K562 (cell line): ENCODE data around the gene RPL26. TPM values are rescaled to one million over a fixed set of nuclear protein-coding genes. Genes with fewer than 3 reads are reported as not detected.

Experiments used
- ATAC-seq: fragments of 200-7000 bp; cut with Tn5 transposase; 3 replicates; pipeline ENCODE4 v1.9.1; 2020; ENCODE audit warnings: moderate library complexity
- BruUV-seq: library from RNA; stranded (reverse); fragments of 400-500 nt; replicated peaks from 2 replicates; lab custom pipeline; 2021; lab: Mats Ljungman, UMichigan
- CTCF ChIA-PET: fragments of 300-600 bp; formaldehyde crosslinking; extraction: SDS; loops from one replicate; lab custom pipeline; 2021; ENCODE audit warnings: low intra/inter-chr PET ratio; lab: Yijun Ruan, JAX
- POLR2A ChIA-PET: fragments of 300-600, 350-650 bp; sonication (Branson Sonifier 250); formaldehyde crosslinking; extraction: SDS; loops from one replicate; lab custom pipeline; 2021; ENCODE audit warnings: antibody characterized with exemption, inconsistent platforms; lab: Yijun Ruan, JAX
- DNase-seq, 4 experiments: peaks; one replicate each; pipeline versions ENCODE4 v3.0.0 to v3.0.0-alpha.2; 2011 to 2018; ENCODE audit warnings: low spot score in 3 of 4, mixed read lengths in 3 of 4; ENCODE audit errors: extremely low read depth in 1 of 4
- FAIRE-seq: peaks from 2 replicates; lab custom pipeline; 2011; peaks lifted over from hg19 to GRCh38; lab: Jason Lieb, UNC
- H2AFZ ChIP-seq: 2 replicates; pipeline ENCODE4 v1.6.0; 2011; ENCODE audit warnings: low read depth, low read length, control low read depth, inconsistent platforms
- H3K27ac ChIP-seq: fragments of 200-600 bp; 3 replicates; pipeline ENCODE4 v1.8.0; 2011; ENCODE audit warnings: low read depth, mild to moderate bottlenecking, control low read depth, inconsistent platforms, low read length, moderate library complexity, mixed read lengths; ENCODE audit errors: extremely low read depth
- H3K27me3 ChIP-seq, 2 experiments: fragments of 300-600 bp in 1 of 2; 2 replicates in 1 of 2; 3 replicates in 1 of 2; pipeline versions ENCODE4 v1.6.0 to v1.8.0; 2011; ENCODE audit warnings: inconsistent platforms in 2 of 2, low read length in 2 of 2, mild to moderate bottlenecking in 1 of 2, mixed read lengths in 1 of 2, moderate library complexity in 1 of 2; ENCODE audit not compliant: control insufficient read depth in 2 of 2, insufficient read depth in 2 of 2
- H3K36me3 ChIP-seq: fragments of 300-600 bp; 3 replicates; pipeline ENCODE4 v1.8.0; 2011; ENCODE audit warnings: mild to moderate bottlenecking, low read length, inconsistent platforms; ENCODE audit not compliant: control insufficient read depth, insufficient read depth
- H3K4me1 ChIP-seq, 2 experiments: fragments of 200-600 bp in 1 of 2; replicated peaks in 1 of 2; 2 replicates in 1 of 2; 3 replicates in 1 of 2; pipeline versions ENCODE4 v1.5.1 to v1.8.0; 2011; ENCODE audit warnings: inconsistent platforms in 2 of 2, low read length in 2 of 2, mild to moderate bottlenecking in 1 of 2, mixed read lengths in 1 of 2, moderate library complexity in 1 of 2; ENCODE audit not compliant: control insufficient read depth in 2 of 2, insufficient read depth in 2 of 2
- H3K4me2 ChIP-seq: 2 replicates; pipeline ENCODE4 v1.6.1; 2011; ENCODE audit warnings: low read length, control low read depth, inconsistent platforms, mixed read lengths; ENCODE audit not compliant: insufficient read depth
- H3K4me3 ChIP-seq: fragments of 200-600 bp; sonication (generic), shearing (Covaris generic); 2 replicates; pipeline ENCODE4 v1.5.1; 2016; ENCODE audit warnings: control low read depth, inconsistent platforms
- H3K79me2 ChIP-seq: fragments of 200-600 bp; 3 replicates; pipeline ENCODE4 v1.8.0; 2011; ENCODE audit warnings: low read length, inconsistent platforms; ENCODE audit not compliant: control insufficient read depth, insufficient read depth
- H3K9ac ChIP-seq, 2 experiments: 2 replicates each; pipeline versions ENCODE4 v1.6.0 to v1.6.1; 2011; ENCODE audit warnings: low read depth in 2 of 2, low read length in 2 of 2, control low read depth in 1 of 2, inconsistent platforms in 1 of 2, mild to moderate bottlenecking in 1 of 2, mixed read lengths in 1 of 2; ENCODE audit not compliant: insufficient read depth in 1 of 2
- H3K9me1 ChIP-seq: one replicate; pipeline ENCODE4 v1.6.0; 2011; ENCODE audit warnings: inconsistent platforms, mild to moderate bottlenecking, low read length, moderate library complexity; ENCODE audit not compliant: control insufficient read depth, insufficient read depth
- H3K9me3 ChIP-seq: replicated peaks from 2 replicates; pipeline ENCODE4 v1.5.1; 2011; ENCODE audit warnings: low read depth, low read length, inconsistent platforms; ENCODE audit not compliant: control insufficient read depth, insufficient read depth
- H4K20me1 ChIP-seq: replicated peaks from 2 replicates; pipeline ENCODE4 v1.6.1; 2011; ENCODE audit warnings: low read length, inconsistent platforms, mixed read lengths; ENCODE audit not compliant: control insufficient read depth, insufficient read depth
- BDP1 ChIP-seq: IDR thresholded peaks from 3 replicates; pipeline ENCODE4 v1.6.1; 2011; ENCODE audit not compliant: insufficient read length, insufficient read depth
- CBX2 ChIP-seq: fragments of 200-600 bp; sonication (generic); IDR thresholded peaks from one replicate; pipeline ENCODE4 v1.6.1; 2012; ENCODE audit warnings: mild to moderate bottlenecking, low read length, inconsistent platforms; ENCODE audit not compliant: insufficient read depth, poor library complexity, severe bottlenecking
- HMG20B ChIP-seq: fragments of 250-450 bp; sonication (Bioruptor Pico); IDR thresholded peaks from 2 replicates; pipeline ENCODE4 v1.5.0; 2021; ENCODE audit warnings: mild to moderate bottlenecking
- NELFE ChIP-seq: IDR thresholded peaks from 2 replicates; pipeline ENCODE4 v1.6.1; 2011; ENCODE audit warnings: mild to moderate bottlenecking; ENCODE audit not compliant: insufficient read depth, insufficient read length
- PREB ChIP-seq: sonication (generic); formaldehyde crosslinking; IDR thresholded peaks from 2 replicates; pipeline ENCODE4 v1.8.1; 2023; ENCODE audit warnings: mild to moderate bottlenecking, missing genetic modification reagents
- RFX1 ChIP-seq: fragments of 450-650 bp; IDR thresholded peaks from 2 replicates; pipeline ENCODE4 v1.6.1; 2016; ENCODE audit warnings: mild to moderate bottlenecking, moderate library complexity
- STAT5B ChIP-seq: fragments of 250-450 bp; sonication (Bioruptor Pico); IDR thresholded peaks from 2 replicates; pipeline ENCODE4 v1.8.0; 2021; ENCODE audit warnings: mild to moderate bottlenecking, inconsistent platforms
- ZFP91 ChIP-seq: sonication (generic); formaldehyde crosslinking; IDR thresholded peaks from 2 replicates; pipeline ENCODE4 v1.8.0; 2022; ENCODE audit warnings: mild to moderate bottlenecking, missing genetic modification reagents
- ZNF253 ChIP-seq: fragments of 250-450 bp; sonication (Bioruptor Pico); conservative IDR thresholded peaks from 2 replicates; pipeline ENCODE4 v1.6.1; 2021; ENCODE audit warnings: mild to moderate bottlenecking
- ZNF316 ChIP-seq: fragments of 450-650 bp; IDR thresholded peaks from 2 replicates; pipeline ENCODE4 v1.6.1; 2016
- ZNF445 ChIP-seq: fragments of 250-450 bp; sonication (Bioruptor Pico); IDR thresholded peaks from 2 replicates; pipeline ENCODE4 v1.4.0; 2020; ENCODE audit warnings: low read depth, mild to moderate bottlenecking, moderate library complexity
- ZZZ3 ChIP-seq: fragments of 450-650 bp; IDR thresholded peaks from 2 replicates; pipeline ENCODE4 v1.6.1; 2016; ENCODE audit warnings: antibody characterized with exemption, mild to moderate bottlenecking, moderate library complexity
- WGBS: fragments of 100-300 bp; shearing (Covaris generic); methylation state at CpG from one replicate; pipeline ENCODE4 v1.1.6; 2016; ENCODE audit warnings: low coverage, mixed read lengths; ENCODE audit not compliant: insufficient coverage; ENCODE audit errors: missing lambda C conversion rate; 5-methylcytosine and 5-hydroxymethylcytosine counted together
- in situ Hi-C: fragments of 300-500 bp; cut with MboI; formaldehyde crosslinking; loops from 4 replicates; pipeline ENCODE4 v1.15.0; 2018; ENCODE audit warnings: inconsistent platforms, mixed read lengths
- intact Hi-C: fragments of 100-400 bp; cut with micrococcal nuclease; formaldehyde crosslinking; loops from 2 replicates; pipeline ENCODE4 v1.14.2; 2022
- polyA plus RNA-seq, 8 experiments: library from polyadenylated mRNA; depleted of rRNA in 4 of 8; stranded (reverse) in 5 of 8; unstranded in 3 of 8; fragments of >200 nt; fragmentation: Nextera tagmentation in 2 of 8; fragmentation: Illumina TruSeq in 1 of 8; extraction: Ambion mirVana in 2 of 8; extraction: Trizol in 1 of 8; gene quantifications; 2 replicates each; pipeline versions ENCODE4 v1.2.1 to v1.2.3, GENCODE V29; 2011 to 2014; ENCODE audit warnings: inconsistent platforms in 1 of 8, missing spikeins in 1 of 8
- total RNA-seq, 7 experiments: library from RNA; depleted of rRNA in 6 of 7; stranded (reverse); fragments of >200 nt in 6 of 7; fragmentation: Illumina TruSeq in 2 of 7; extraction: Trizol in 2 of 7; gene quantifications; 2 replicates each; pipeline versions ENCODE4 v1.2.1 to v1.2.3, GENCODE V29; 2011 to 2021; ENCODE audit warnings: low replicate concordance in 1 of 7
- TF ChIP-seq, protein P1 (sequence below): IDR thresholded peaks from 2 replicates; pipeline ENCODE4 v1.6.1; 2014; ENCODE audit warnings: antibody characterized with exemption
- TF ChIP-seq, protein P2 (sequence below): IDR thresholded peaks from 2 replicates; pipeline ENCODE4 v1.6.1; 2016; ENCODE audit warnings: missing genetic modification characterization, missing compliant biosample characterization
- TF ChIP-seq, protein P3 (sequence below): fragments of 450-650 bp; formaldehyde crosslinking; IDR thresholded peaks from 2 replicates; pipeline ENCODE4 v1.4.0; 2020; ENCODE audit warnings: mild to moderate bottlenecking, moderate library complexity

RPL26 gene
- total and polyA plus RNA-seq, 9 of the 15 experiments (the other 6 are each of a cell fraction or from before 2014, with no cell fraction given) = 1,474 to 4,074 (median 2,904) TPM

DNA sequence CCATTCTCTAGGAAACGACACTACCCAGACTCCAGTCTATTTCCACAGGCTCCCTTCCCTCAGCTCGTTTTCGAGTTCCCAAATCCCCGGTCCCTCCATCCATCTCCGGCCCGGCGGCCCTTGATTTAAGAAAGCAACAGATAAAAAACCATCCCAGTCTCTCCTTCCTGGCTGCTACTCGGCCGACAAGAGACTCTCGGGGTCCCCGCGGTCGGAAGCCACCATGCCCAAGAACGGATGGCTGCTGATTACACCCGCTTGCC is 182 bp downstream of the RPL26 start:
- Histone ChIP-seq H3K36me3 (peaks cover 47% of the 10 kb centered on the region), H2AFZ (no peak overlapping the region; the same call in 1 of the 2 replicates), H3K9me1 (no peaks in the 10 kb centered on the region), H3K4me1 (peaks cover 34 to 36% of the 10 kb centered on the region in 2 experiments), H3K27me3 (no peaks in the 10 kb centered on the region), H4K20me1 (peaks cover 14% of the 10 kb centered on the region; the same call in 1 of the 2 replicates), H3K9ac (peak overlapping the region; percentile 82 to 94), H3K9me3 (no peaks in the 10 kb centered on the region), H3K4me2 (peak overlapping the region; percentile 85), H3K27ac (peak overlapping the region; percentile 71), H3K79me2 (peaks cover 54% of the 10 kb centered on the region), H3K4me3 (peak overlapping the region; percentile 53)
- in situ Hi-C loops (loop anchor here (25.0 kb wide), 1 partner anchor 1154 kb away; no protein-coding TSS in a partner anchor), intact Hi-C loops (loop anchor here (1.0 to 10.0 kb wide), 3 partner anchors 46 to 362 kb away; partner anchors contain the start of gene ODF4)
- CTCF ChIA-PET = interaction anchor here (0.9 to 1.2 kb wide), 3 partner anchors 363 to 403 kb away, joined by 3 to 5 read pairs (median 4); no protein-coding TSS in a partner anchor
- POLR2A ChIA-PET = interaction anchor here (0.6 to 1.5 kb wide), 5 partner anchors 37 to 1379 kb away, joined by 3 to 7 read pairs (median 4); no protein-coding TSS in a partner anchor
- FAIRE-seq = no peak
- no peak for DNase-seq
- no TSS peak for BruUV-seq
- no peak for ATAC-seq
- 3% methylated on average over 13 of the region's 15 CpGs for WGBS
- TF ChIP-seq PREB (CRISPR knock-in tag) (peak; percentile 65; the same call in 1 of the 2 replicates), STAT5B (CRISPR knock-in tag) (no peak), NELFE (no peak), BDP1 (no peak), ZNF445 (CRISPR knock-in tag) (no peak), RFX1 (no peak), CBX2 (no peak), HMG20B (CRISPR knock-in tag) (no peak), ZNF316 (no peak), ZNF253 (CRISPR knock-in tag) (no peak), ZFP91 (CRISPR knock-in tag) (no peak), ZZZ3 (peak; percentile 94)
- TF ChIP-seq, protein P1, sequence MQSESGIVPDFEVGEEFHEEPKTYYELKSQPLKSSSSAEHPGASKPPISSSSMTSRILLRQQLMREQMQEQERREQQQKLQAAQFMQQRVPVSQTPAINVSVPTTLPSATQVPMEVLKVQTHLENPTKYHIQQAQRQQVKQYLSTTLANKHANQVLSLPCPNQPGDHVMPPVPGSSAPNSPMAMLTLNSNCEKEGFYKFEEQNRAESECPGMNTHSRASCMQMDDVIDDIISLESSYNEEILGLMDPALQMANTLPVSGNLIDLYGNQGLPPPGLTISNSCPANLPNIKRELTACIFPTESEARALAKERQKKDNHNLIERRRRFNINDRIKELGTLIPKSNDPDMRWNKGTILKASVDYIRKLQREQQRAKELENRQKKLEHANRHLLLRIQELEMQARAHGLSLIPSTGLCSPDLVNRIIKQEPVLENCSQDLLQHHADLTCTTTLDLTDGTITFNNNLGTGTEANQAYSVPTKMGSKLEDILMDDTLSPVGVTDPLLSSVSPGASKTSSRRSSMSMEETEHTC = no peak
- TF ChIP-seq, protein P2, sequence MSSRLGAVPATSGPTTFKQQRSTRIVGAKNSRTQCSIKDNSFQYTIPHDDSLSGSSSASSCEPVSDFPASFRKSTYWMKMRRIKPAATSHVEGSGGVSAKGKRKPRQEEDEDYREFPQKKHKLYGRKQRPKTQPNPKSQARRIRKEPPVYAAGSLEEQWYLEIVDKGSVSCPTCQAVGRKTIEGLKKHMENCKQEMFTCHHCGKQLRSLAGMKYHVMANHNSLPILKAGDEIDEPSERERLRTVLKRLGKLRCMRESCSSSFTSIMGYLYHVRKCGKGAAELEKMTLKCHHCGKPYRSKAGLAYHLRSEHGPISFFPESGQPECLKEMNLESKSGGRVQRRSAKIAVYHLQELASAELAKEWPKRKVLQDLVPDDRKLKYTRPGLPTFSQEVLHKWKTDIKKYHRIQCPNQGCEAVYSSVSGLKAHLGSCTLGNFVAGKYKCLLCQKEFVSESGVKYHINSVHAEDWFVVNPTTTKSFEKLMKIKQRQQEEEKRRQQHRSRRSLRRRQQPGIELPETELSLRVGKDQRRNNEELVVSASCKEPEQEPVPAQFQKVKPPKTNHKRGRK = no peak
- TF ChIP-seq, protein P3, sequence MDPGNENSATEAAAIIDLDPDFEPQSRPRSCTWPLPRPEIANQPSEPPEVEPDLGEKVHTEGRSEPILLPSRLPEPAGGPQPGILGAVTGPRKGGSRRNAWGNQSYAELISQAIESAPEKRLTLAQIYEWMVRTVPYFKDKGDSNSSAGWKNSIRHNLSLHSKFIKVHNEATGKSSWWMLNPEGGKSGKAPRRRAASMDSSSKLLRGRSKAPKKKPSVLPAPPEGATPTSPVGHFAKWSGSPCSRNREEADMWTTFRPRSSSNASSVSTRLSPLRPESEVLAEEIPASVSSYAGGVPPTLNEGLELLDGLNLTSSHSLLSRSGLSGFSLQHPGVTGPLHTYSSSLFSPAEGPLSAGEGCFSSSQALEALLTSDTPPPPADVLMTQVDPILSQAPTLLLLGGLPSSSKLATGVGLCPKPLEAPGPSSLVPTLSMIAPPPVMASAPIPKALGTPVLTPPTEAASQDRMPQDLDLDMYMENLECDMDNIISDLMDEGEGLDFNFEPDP (CRISPR knock-in tag) = no peak
